RCC 7860 (cell line): ENCODE results near the gene CHST2.

Experiments
- DNase-seq: peaks from one replicate; pipeline ENCODE4 v3.0.0-alpha.2; 2015; ENCODE audit warnings: low spot score
- FAIRE-seq: peaks from 2 replicates; lab custom pipeline; 2012; peaks lifted over from hg19 to GRCh38; lab: Jason Lieb, UNC

CHST2 gene

GRCh38 chr3:143165211-143165610 lies 45.6 kb downstream of the CHST2 start:
- FAIRE-seq = no peak

GRCh38 chr3:143165612-143166285 lies 46.2 kb downstream of the CHST2 start:
- FAIRE-seq (peak; percentile 66), DNase-seq (peak; percentile 68)

More at GRCh38 chr3:143165211-143165610, 45.6 kb downstream of the CHST2 start:
- no peak for DNase-seq

- DNase-seq = no peak
- FAIRE-seq = no peak
Observed at GRCh38 chr3:143166376-143166775, 46.8 kb downstream of the CHST2 start.

- FAIRE-seq = no peak
- DNase-seq = peak; percentile 37
Observed at GRCh38 chr3:143167969-143168854, 48.6 kb downstream of the CHST2 start.

GRCh38 chr3:143168855-143169192 lies 49.3 kb downstream of the CHST2 start:
- FAIRE-seq (no peak), DNase-seq (no peak)

- DNase-seq (no peak), FAIRE-seq (no peak)
Observed at GRCh38 chr3:143170074-143170473, 50.5 kb downstream of the CHST2 start.

- FAIRE-seq = no peak
- no peak for DNase-seq
Observed at GRCh38 chr3:143170676-143171075, 51.1 kb downstream of the CHST2 start.

- no peak for FAIRE-seq
- no peak for DNase-seq
Observed at GRCh38 chr3:143171141-143171980, 51.8 kb downstream of the CHST2 start.

- FAIRE-seq = no peak
- no peak for DNase-seq
Observed at GRCh38 chr3:143172062-143172794, 52.7 kb downstream of the CHST2 start.

- no peak for DNase-seq
- no peak for FAIRE-seq
Observed at GRCh38 chr3:143172795-143173145, 53.2 kb downstream of the CHST2 start.

- DNase-seq (no peak), FAIRE-seq (no peak)
Observed at GRCh38 chr3:143173242-143173641, 53.7 kb downstream of the CHST2 start.
